Gastroesophageal sphincter (tissue), 3 donors: Measurements from ENCODE around the gene REEP2.

Experiments used
- POLR2AphosphoS5 ChIP-seq: sonication (generic); formaldehyde crosslinking; IDR thresholded peaks from one replicate; pipeline ENCODE4 v1.6.1; 2017; ENCODE audit warnings: antibody characterized with exemption
- TF ChIP-seq, protein P1 (sequence below), 4 experiments: fragments of 200-600 bp in 2 of 4; fragments of 450-650 bp in 2 of 4; sonication (generic) in 1 of 4; IDR thresholded peaks; one replicate each; pipeline ENCODE4 v1.5.1; 2017 to 2019; ENCODE audit warnings: antibody characterized with exemption in 4 of 4, mild to moderate bottlenecking in 2 of 4, moderate library complexity in 2 of 4

DNA sequence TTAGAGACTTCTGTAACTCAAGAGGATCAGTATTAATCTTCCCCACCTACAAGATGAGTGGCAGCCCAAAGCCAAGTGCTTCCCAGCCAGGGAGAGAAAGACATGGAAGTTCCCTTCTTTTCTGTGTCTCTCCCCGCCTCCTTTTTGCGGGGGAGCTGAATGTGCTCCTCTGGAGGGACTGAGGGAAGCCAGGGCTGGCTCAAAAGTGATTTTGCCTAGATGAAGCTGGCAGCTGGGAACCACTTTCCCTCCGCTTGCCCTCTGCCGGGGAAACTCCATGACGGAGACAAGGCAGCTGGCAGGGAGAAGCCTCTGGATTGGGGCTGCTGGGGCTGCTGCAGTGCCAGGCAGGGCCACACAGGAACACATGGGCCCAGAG lies 50.8 kb downstream of the REEP2 start:
- TF ChIP-seq, protein P1, sequence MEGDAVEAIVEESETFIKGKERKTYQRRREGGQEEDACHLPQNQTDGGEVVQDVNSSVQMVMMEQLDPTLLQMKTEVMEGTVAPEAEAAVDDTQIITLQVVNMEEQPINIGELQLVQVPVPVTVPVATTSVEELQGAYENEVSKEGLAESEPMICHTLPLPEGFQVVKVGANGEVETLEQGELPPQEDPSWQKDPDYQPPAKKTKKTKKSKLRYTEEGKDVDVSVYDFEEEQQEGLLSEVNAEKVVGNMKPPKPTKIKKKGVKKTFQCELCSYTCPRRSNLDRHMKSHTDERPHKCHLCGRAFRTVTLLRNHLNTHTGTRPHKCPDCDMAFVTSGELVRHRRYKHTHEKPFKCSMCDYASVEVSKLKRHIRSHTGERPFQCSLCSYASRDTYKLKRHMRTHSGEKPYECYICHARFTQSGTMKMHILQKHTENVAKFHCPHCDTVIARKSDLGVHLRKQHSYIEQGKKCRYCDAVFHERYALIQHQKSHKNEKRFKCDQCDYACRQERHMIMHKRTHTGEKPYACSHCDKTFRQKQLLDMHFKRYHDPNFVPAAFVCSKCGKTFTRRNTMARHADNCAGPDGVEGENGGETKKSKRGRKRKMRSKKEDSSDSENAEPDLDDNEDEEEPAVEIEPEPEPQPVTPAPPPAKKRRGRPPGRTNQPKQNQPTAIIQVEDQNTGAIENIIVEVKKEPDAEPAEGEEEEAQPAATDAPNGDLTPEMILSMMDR (IDR thresholded peaks at IDR 0.05) = no peak
- peak; percentile 9 for TF ChIP-seq POLR2AphosphoS5
